RWPE1 (cell line): ENCODE results near the gene IFNG-AS1.

Experiments
- CTCF ChIA-PET: fragments of 350-600 bp; sonication (Branson Sonifier 250); formaldehyde crosslinking; extraction: SDS; loops from one replicate; lab custom pipeline; 2021; lab: Yijun Ruan, JAX
- POLR2A ChIA-PET: fragments of 400-600 bp; formaldehyde crosslinking; extraction: SDS; loops from one replicate; lab custom pipeline; 2020; ENCODE audit warnings: antibody characterized with exemption; ENCODE audit not compliant: low non-redundant PET; lab: Yijun Ruan, JAX
- DNase-seq: peaks from one replicate; pipeline ENCODE4 v3.0.0; 2012; ENCODE audit warnings: low spot score
- H3K27ac ChIP-seq: fragments of 450-650 bp; 2 replicates; pipeline ENCODE4 v1.5.1; 2017
- CTCF ChIP-seq: fragments of 450-650 bp; conservative IDR thresholded peaks from 2 replicates; pipeline ENCODE4 v1.5.1; 2017; ENCODE audit warnings: low read depth, mild to moderate bottlenecking

The IFNG-AS1 gene

GRCh38 chr12:67986632-67987031, 2.6 kb upstream of the IFNG-AS1 start:
- ChIA-PET CTCF (no interaction called here), POLR2A (no interaction called here)
- no peak for TF ChIP-seq CTCF
- H3K27ac ChIP-seq: no peak overlapping the region
- no peak for DNase-seq

- no peak overlapping the region for H3K27ac ChIP-seq
- POLR2A ChIA-PET: no interaction called here
- no peak for TF ChIP-seq CTCF
- no peak for DNase-seq
- CTCF ChIA-PET: interaction anchor here (0.5 kb wide), 1 partner anchor 20 kb away, joined by 4 read pairs; no protein-coding TSS in a partner anchor
Measured at GRCh38 chr12:67988601-67989021, 636 bp upstream of the IFNG-AS1 start.

- TF ChIP-seq CTCF: no peak
- CTCF ChIA-PET: no interaction called here
- POLR2A ChIA-PET: no interaction called here
- no peak for DNase-seq
- no peak overlapping the region for H3K27ac ChIP-seq
Measured at GRCh38 chr12:67991158-67991557, 1.9 kb downstream of the IFNG-AS1 start.

GRCh38 chr12:67993143-67993542, 3.9 kb downstream of the IFNG-AS1 start:
- ChIA-PET POLR2A (no interaction called here), CTCF (no interaction called here)
- H3K27ac ChIP-seq: no peak overlapping the region
- DNase-seq: no peak
- no peak for TF ChIP-seq CTCF

GRCh38 chr12:67994046-67994445, 4.8 kb downstream of the IFNG-AS1 start:
- ChIA-PET CTCF (interaction anchor here (0.6 kb wide), 1 partner anchor 195 kb away, joined by 3 read pairs; no protein-coding TSS in a partner anchor), POLR2A (no interaction called here)

GRCh38 chr12:67996347-67996746, 7.1 kb downstream of the IFNG-AS1 start:
- CTCF ChIA-PET: no interaction called here
- POLR2A ChIA-PET: interaction anchor here (0.9 kb wide), 1 partner anchor 621 kb away, joined by 3 read pairs; no protein-coding TSS in a partner anchor
- H3K27ac ChIP-seq: no peak overlapping the region
- TF ChIP-seq CTCF: no peak
- DNase-seq: no peak

More at GRCh38 chr12:67994046-67994445, 4.8 kb downstream of the IFNG-AS1 start:
- TF ChIP-seq CTCF: no peak
- H3K27ac ChIP-seq: no peak overlapping the region
- no peak for DNase-seq
